PC-9 (cell line): ENCODE data around the gene PITPNC1. TPM values are rescaled to one million over a fixed set of nuclear protein-coding genes. Genes with fewer than 3 reads are reported as not detected.

Source experiments
- BruUV-seq: library from RNA; stranded (reverse); fragments of 400-500 nt; replicated peaks from 2 replicates; lab custom pipeline; 2021; lab: Mats Ljungman, UMichigan
- CTCF ChIA-PET: fragments of 300-600 bp; sonication (Branson Sonifier 250); formaldehyde crosslinking; loops from one replicate; lab custom pipeline; 2022; ENCODE audit warnings: antibody characterized with exemption; lab: Charles Lee
- POLR2A ChIA-PET: fragments of 300-600 bp; sonication (Branson Sonifier 250); formaldehyde crosslinking; loops from one replicate; lab custom pipeline; 2022; ENCODE audit warnings: antibody characterized with exemption; ENCODE audit not compliant: unreplicated experiment; lab: Charles Lee
- DNase-seq, 2 experiments: peaks; one replicate each; pipeline versions ENCODE4 v3.0.0 to v3.0.0-alpha.2; 2015 to 2022; ENCODE audit warnings: mixed read lengths in 1 of 2
- H2AFZ ChIP-seq: fragments of 200-600 bp; sonication (generic); 2 replicates; pipeline ENCODE4 v1.8.1; 2017; ENCODE audit warnings: antibody characterized with exemption
- H3F3A ChIP-seq: fragments of 200-600 bp; sonication (generic); 2 replicates; pipeline ENCODE4 v1.8.1; 2017; ENCODE audit warnings: antibody characterized with exemption, mild to moderate bottlenecking, low read depth; ENCODE audit not compliant: insufficient read depth
- H3K27ac ChIP-seq: fragments of 200-600 bp; sonication (generic); 2 replicates; pipeline ENCODE4 v1.6.1; 2016; ENCODE audit warnings: mixed run types
- H3K27me3 ChIP-seq: fragments of 200-600 bp; sonication (generic); 2 replicates; pipeline ENCODE4 v1.6.1; 2016; ENCODE audit warnings: low read depth, mixed run types; ENCODE audit not compliant: insufficient read depth
- H3K36me3 ChIP-seq: fragments of 200-600 bp; sonication (generic); 2 replicates; pipeline ENCODE4 v1.6.1; 2016; ENCODE audit warnings: low read depth, mixed run types
- H3K4me1 ChIP-seq: fragments of 200-600 bp; sonication (generic); replicated peaks from 2 replicates; pipeline ENCODE4 v1.6.1; 2016; ENCODE audit warnings: mixed run types; ENCODE audit not compliant: insufficient read depth
- H3K4me2 ChIP-seq: fragments of 200-600 bp; sonication (generic); 2 replicates; pipeline ENCODE4 v1.6.1; 2017; ENCODE audit warnings: mixed run types
- H3K4me3 ChIP-seq: fragments of 200-600 bp; sonication (generic); 2 replicates; pipeline ENCODE4 v1.6.1; 2016; ENCODE audit warnings: mixed run types
- H3K79me2 ChIP-seq: fragments of 200-600 bp; sonication (generic); 2 replicates; pipeline ENCODE4 v1.6.1; 2017; ENCODE audit warnings: low read depth, mixed run types
- H3K9me2 ChIP-seq: fragments of 200-600 bp; sonication (generic); 2 replicates; pipeline ENCODE4 v1.8.1; 2017; ENCODE audit warnings: mild to moderate bottlenecking; ENCODE audit not compliant: insufficient read depth
- H3K9me3 ChIP-seq: fragments of 200-600 bp; sonication (generic); 2 replicates; pipeline ENCODE4 v1.8.1; 2016; ENCODE audit warnings: low read depth; ENCODE audit not compliant: insufficient read depth
- H4K20me1 ChIP-seq: fragments of 200-600 bp; sonication (generic); 2 replicates; pipeline ENCODE4 v1.8.1; 2017; ENCODE audit not compliant: insufficient read depth
- EZH2 ChIP-seq: fragments of 200-600 bp; sonication (generic); IDR thresholded peaks from 2 replicates; pipeline ENCODE4 v1.8.0; 2017; ENCODE audit warnings: antibody characterized with exemption, low read depth
- intact Hi-C: fragments of 100-400 bp; cut with micrococcal nuclease; formaldehyde crosslinking; loops from one replicate; pipeline ENCODE4 v1.10.0; 2022; ENCODE audit not compliant: unreplicated experiment
- total RNA-seq: library from RNA; stranded (reverse); gene quantifications from 2 replicates; pipeline ENCODE4 v1.2.3, GENCODE V29; 2021
- TF ChIP-seq, protein P1 (sequence below): fragments of 200-600 bp; sonication (generic); conservative IDR thresholded peaks from 2 replicates; pipeline ENCODE4 v1.6.1; 2017; ENCODE audit warnings: mixed run types, antibody characterized with exemption, mild to moderate bottlenecking, moderate library complexity

The PITPNC1 gene
- total RNA-seq, 1 experiment from 2014 or later = 6.0 TPM

DNA sequence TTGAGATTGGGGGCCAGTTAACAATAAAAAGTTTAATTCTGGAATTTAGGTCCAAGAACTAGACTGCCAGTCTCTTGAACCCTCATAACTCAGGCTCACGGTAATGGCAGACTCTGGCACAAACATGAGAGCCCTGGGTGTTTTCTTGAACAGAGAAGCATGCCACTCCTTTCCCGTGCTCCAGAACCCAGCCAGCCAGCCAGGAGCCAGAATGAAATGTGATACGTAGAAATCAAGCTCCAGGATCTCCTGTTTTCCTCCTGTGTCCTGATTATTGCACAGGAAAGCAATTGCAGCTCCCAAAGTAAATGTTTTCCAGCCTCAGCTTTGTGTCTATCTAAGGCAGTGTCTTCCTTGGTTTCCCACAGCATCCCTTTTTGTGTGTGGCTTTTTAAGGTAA lies 294.4 kb downstream of the PITPNC1 start:
- no peak overlapping the region; the same call in 1 of the 2 replicates for H3K27ac ChIP-seq
- no peak overlapping the region for H3K4me2 ChIP-seq
- ChIA-PET CTCF (no interaction called here), POLR2A (no interaction called here)
- TF ChIP-seq, protein P1, sequence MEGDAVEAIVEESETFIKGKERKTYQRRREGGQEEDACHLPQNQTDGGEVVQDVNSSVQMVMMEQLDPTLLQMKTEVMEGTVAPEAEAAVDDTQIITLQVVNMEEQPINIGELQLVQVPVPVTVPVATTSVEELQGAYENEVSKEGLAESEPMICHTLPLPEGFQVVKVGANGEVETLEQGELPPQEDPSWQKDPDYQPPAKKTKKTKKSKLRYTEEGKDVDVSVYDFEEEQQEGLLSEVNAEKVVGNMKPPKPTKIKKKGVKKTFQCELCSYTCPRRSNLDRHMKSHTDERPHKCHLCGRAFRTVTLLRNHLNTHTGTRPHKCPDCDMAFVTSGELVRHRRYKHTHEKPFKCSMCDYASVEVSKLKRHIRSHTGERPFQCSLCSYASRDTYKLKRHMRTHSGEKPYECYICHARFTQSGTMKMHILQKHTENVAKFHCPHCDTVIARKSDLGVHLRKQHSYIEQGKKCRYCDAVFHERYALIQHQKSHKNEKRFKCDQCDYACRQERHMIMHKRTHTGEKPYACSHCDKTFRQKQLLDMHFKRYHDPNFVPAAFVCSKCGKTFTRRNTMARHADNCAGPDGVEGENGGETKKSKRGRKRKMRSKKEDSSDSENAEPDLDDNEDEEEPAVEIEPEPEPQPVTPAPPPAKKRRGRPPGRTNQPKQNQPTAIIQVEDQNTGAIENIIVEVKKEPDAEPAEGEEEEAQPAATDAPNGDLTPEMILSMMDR = no peak
- no peak for TF ChIP-seq EZH2
- BruUV-seq = no TSS peak
- peaks cover 17% of the 10 kb centered on the region; the same call in 1 of the 2 replicates for H3K4me1 ChIP-seq
- no peaks in the 10 kb centered on the region for H3K9me3 ChIP-seq
- no peak overlapping the region for H3K4me3 ChIP-seq
- no peak overlapping the region for H2AFZ ChIP-seq
- no peaks in the 10 kb centered on the region for H3F3A ChIP-seq
- no peaks in the 10 kb centered on the region for H4K20me1 ChIP-seq
- intact Hi-C loops = loop anchor here (5.0 kb wide), 1 partner anchor 34 kb away; no protein-coding TSS in a partner anchor
- no peaks in the 10 kb centered on the region for H3K36me3 ChIP-seq
- peak in 1 of 2 experiments; percentile 13 for DNase-seq
- no peaks in the 10 kb centered on the region for H3K79me2 ChIP-seq
- H3K27me3 ChIP-seq = no peaks in the 10 kb centered on the region
- no peaks in the 10 kb centered on the region for H3K9me2 ChIP-seq

DNA sequence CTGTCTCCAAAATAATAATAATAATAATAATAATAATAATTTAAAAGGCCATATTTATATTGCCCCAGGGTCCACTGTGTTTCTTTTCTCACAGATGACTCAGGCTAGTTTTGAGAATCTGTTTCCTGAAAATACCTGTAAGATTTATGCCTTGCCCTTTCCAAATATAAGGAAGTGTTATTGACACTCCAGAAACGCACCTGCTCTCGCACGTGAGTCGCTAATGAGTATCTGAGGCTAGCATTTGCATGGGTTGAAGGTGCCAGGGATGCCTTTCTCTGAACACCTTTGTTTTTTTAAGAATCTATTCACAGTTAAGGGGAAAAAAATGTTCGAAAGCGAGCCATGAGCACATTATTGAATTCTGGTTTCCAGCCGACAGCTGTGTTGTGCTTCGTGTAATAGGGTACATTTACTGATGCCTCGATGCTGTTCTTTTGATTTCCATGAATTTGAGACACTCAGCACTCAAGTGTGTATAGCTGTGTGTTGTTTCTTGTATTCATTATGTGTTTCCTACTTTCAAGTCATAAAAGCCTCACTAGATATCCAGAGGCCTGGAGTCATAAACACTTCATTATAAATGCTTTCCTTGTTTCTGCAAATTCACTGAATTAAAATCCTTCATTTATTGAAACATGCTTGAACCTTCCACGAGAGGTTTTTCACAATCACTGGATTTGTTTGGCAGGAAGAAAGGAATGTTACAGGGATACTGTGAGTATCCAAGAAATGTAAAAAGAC lies 295.7 kb downstream of the PITPNC1 start:
- CTCF ChIA-PET = no interaction called here
- no peaks in the 10 kb centered on the region for H3F3A ChIP-seq
- H4K20me1 ChIP-seq = no peaks in the 10 kb centered on the region
- H3K27me3 ChIP-seq = no peaks in the 10 kb centered on the region
- H3K9me2 ChIP-seq = no peaks in the 10 kb centered on the region
- H3K27ac ChIP-seq = 0 out of 2 replicates have a peak overlapping the region, but pooled peaks have one; percentile 11
- H3K79me2 ChIP-seq = no peaks in the 10 kb centered on the region
- H3K4me2 ChIP-seq = 0 out of 2 replicates have a peak overlapping the region, but pooled peaks have one; percentile 0
- BruUV-seq = no TSS peak
- no peak overlapping the region for H2AFZ ChIP-seq
- POLR2A ChIA-PET = no interaction called here
- no peaks in the 10 kb centered on the region for H3K36me3 ChIP-seq
- no peak for TF ChIP-seq EZH2
- TF ChIP-seq, protein P1 = no peak
- H3K9me3 ChIP-seq = no peaks in the 10 kb centered on the region
- peak; percentile 44 to 85 for DNase-seq
- H3K4me1 ChIP-seq = peaks cover 17% of the 10 kb centered on the region; the same call in 1 of the 2 replicates
- no peak overlapping the region for H3K4me3 ChIP-seq
- intact Hi-C loops = loop anchor here (5.0 kb wide), 1 partner anchor 35 kb away; no protein-coding TSS in a partner anchor

GRCh38 chr17:67675481-67675880 lies 298.4 kb downstream of the PITPNC1 start:
- no peaks in the 10 kb centered on the region for H3K9me3 ChIP-seq
- no peak overlapping the region for H3K27ac ChIP-seq
- H3K4me3 ChIP-seq = no peak overlapping the region
- TF ChIP-seq EZH2 = no peak
- no peaks in the 10 kb centered on the region for H3K9me2 ChIP-seq
- CTCF ChIA-PET = no interaction called here
- H3K36me3 ChIP-seq = no peaks in the 10 kb centered on the region
- peaks cover 17% of the 10 kb centered on the region; the same call in 1 of the 2 replicates for H3K4me1 ChIP-seq
- no peaks in the 10 kb centered on the region for H3K27me3 ChIP-seq
- H3K4me2 ChIP-seq = no peak overlapping the region
- no peak for DNase-seq
- no peaks in the 10 kb centered on the region for H3K79me2 ChIP-seq
- no peaks in the 10 kb centered on the region for H3F3A ChIP-seq
- POLR2A ChIA-PET = no interaction called here
- intact Hi-C loops = no loop called here
- no TSS peak for BruUV-seq
- no peak overlapping the region for H2AFZ ChIP-seq
- no peaks in the 10 kb centered on the region for H4K20me1 ChIP-seq
